Dermis microvascular lymphatic vessel endothelial cell (primary cell): Measurements from ENCODE around the gene HMGXB3. TPM values are rescaled to one million over a fixed set of nuclear protein-coding genes. Genes with fewer than 3 reads are reported as not detected.
A peak's percentile ranks its signal among the peaks of the same experiment; 100 is the strongest.

ENCODE experiments used
- DNase-seq, 2 donors: peaks; one replicate each; pipeline versions ENCODE4 v3.0.0 to v3.0.0-alpha.2; 2010; ENCODE audit warnings: low read depth in 2 of 2
- total RNA-seq: library from RNA; depleted of rRNA; stranded (reverse); fragments of >200 nt; gene quantifications from 2 replicates; pipeline ENCODE4 v1.2.1, GENCODE V29; 2014

The HMGXB3 gene
- total RNA-seq, 1 donor from 2014 or later, result 18.2 TPM

GRCh38 chr5:150051657-150052195 lies 51.2 kb downstream of the HMGXB3 start:
- DNase-seq, result no peak

GRCh38 chr5:150052226-150052955 lies 51.9 kb downstream of the HMGXB3 start:
- DNase-seq, result no peak

GRCh38 chr5:150052956-150053712 lies 52.6 kb downstream of the HMGXB3 start:
- DNase-seq, result peak; percentile 18 to 75

- DNase-seq, result no peak
These were observed 53.3 kb downstream of the HMGXB3 start for GRCh38 chr5:150053713-150054392.

GRCh38 chr5:150054569-150054968 lies 54.0 kb downstream of the HMGXB3 start:
- no peak for DNase-seq

- no peak for DNase-seq
These were observed 55.0 kb downstream of the HMGXB3 start for GRCh38 chr5:150055326-150056074.

- DNase-seq, result no peak
These were observed 55.5 kb downstream of the HMGXB3 start for GRCh38 chr5:150056075-150056443.

GRCh38 chr5:150057052-150057451 lies 56.5 kb downstream of the HMGXB3 start:
- no peak for DNase-seq

- no peak for DNase-seq
These were observed 57.0 kb downstream of the HMGXB3 start for GRCh38 chr5:150057511-150057910.

- no peak for DNase-seq
These were observed 57.5 kb downstream of the HMGXB3 start for GRCh38 chr5:150057996-150058395.

- peak; percentile 81 to 82 for DNase-seq
These were observed 58.1 kb downstream of the HMGXB3 start for GRCh38 chr5:150058480-150059126.

- DNase-seq, result no peak
These were observed 59.1 kb downstream of the HMGXB3 start for GRCh38 chr5:150059623-150060022.

- DNase-seq, result no peak
These were observed 59.9 kb downstream of the HMGXB3 start for GRCh38 chr5:150060471-150060870.

- DNase-seq, result no peak
These were observed 61.0 kb downstream of the HMGXB3 start for GRCh38 chr5:150061538-150061995.

GRCh38 chr5:150062216-150062922 lies 61.8 kb downstream of the HMGXB3 start:
- no peak for DNase-seq

- DNase-seq, result no peak
These were observed 63.1 kb downstream of the HMGXB3 start for GRCh38 chr5:150063638-150064037.

- DNase-seq, result no peak
These were observed 64.2 kb downstream of the HMGXB3 start for GRCh38 chr5:150064681-150065220.

- DNase-seq, result no peak
These were observed 64.8 kb downstream of the HMGXB3 start for GRCh38 chr5:150065346-150065745.

GRCh38 chr5:150065886-150066285 lies 65.3 kb downstream of the HMGXB3 start:
- DNase-seq, result no peak

- no peak for DNase-seq
These were observed 65.9 kb downstream of the HMGXB3 start for GRCh38 chr5:150066436-150066835.
